Esophagus (tissue), 2 donors: Measurements from ENCODE around the gene RAMAC. TPM values are rescaled to one million over a fixed set of nuclear protein-coding genes. Genes with fewer than 3 reads are reported as not detected.
A peak's percentile ranks its signal among the peaks of the same experiment; 100 is the strongest.

ENCODE experiments used
- H3K27ac ChIP-seq, 2 donors: one replicate each; pipeline ENCODE4 v1.5.1; 2013; ENCODE audit warnings: low read depth in 2 of 2, mild to moderate bottlenecking in 2 of 2, inconsistent platforms in 1 of 2, low read length in 1 of 2, moderate library complexity in 1 of 2
- H3K27me3 ChIP-seq, 2 donors: one replicate each; pipeline ENCODE4 v1.6.1; 2013; ENCODE audit warnings: low read length in 2 of 2, control low read depth in 1 of 2, mild to moderate bottlenecking in 1 of 2; ENCODE audit not compliant: insufficient read depth in 2 of 2, control insufficient read depth in 1 of 2
- H3K36me3 ChIP-seq, 2 donors: one replicate each; pipeline ENCODE4 v1.6.1; 2013; ENCODE audit warnings: low read length in 1 of 2; ENCODE audit not compliant: control insufficient read depth in 2 of 2, insufficient read depth in 2 of 2
- H3K4me1 ChIP-seq, 2 donors: one replicate each; pipeline ENCODE4 v1.6.1; 2013; ENCODE audit warnings: low read length in 1 of 2; ENCODE audit not compliant: control insufficient read depth in 2 of 2, insufficient read depth in 2 of 2
- H3K4me3 ChIP-seq, 2 donors: one replicate each; pipeline ENCODE4 v1.5.1; 2013; ENCODE audit warnings: low read length in 2 of 2, mild to moderate bottlenecking in 2 of 2, low read depth in 1 of 2, moderate library complexity in 1 of 2
- H3K9me3 ChIP-seq, 2 donors: one replicate each; pipeline ENCODE4 v1.6.1; 2013; ENCODE audit warnings: mild to moderate bottlenecking in 2 of 2, low read depth in 1 of 2, low read length in 1 of 2, moderate library complexity in 1 of 2; ENCODE audit not compliant: control insufficient read depth in 2 of 2, insufficient read depth in 1 of 2
- WGBS, 2 donors: extraction: QIAGEN DNeasy Blood & Tissue Kit; methylation state at CpG; one replicate each; pipeline ENCODE4 v1.1.7; 2013; 5-methylcytosine and 5-hydroxymethylcytosine counted together
- polyA plus RNA-seq, 2 donors: library from polyadenylated mRNA; stranded (reverse); fragments of 200-250 nt; gene quantifications; one replicate each; pipeline ENCODE4 v1.2.3, GENCODE V29; 2013
- donor health status: healthy with polysubstance abuse.
- donor health status: Bipolar disorder and iron deficiency.

Gene RAMAC
- polyA plus RNA-seq, 2 donors = 26.3 to 28.2 TPM

DNA sequence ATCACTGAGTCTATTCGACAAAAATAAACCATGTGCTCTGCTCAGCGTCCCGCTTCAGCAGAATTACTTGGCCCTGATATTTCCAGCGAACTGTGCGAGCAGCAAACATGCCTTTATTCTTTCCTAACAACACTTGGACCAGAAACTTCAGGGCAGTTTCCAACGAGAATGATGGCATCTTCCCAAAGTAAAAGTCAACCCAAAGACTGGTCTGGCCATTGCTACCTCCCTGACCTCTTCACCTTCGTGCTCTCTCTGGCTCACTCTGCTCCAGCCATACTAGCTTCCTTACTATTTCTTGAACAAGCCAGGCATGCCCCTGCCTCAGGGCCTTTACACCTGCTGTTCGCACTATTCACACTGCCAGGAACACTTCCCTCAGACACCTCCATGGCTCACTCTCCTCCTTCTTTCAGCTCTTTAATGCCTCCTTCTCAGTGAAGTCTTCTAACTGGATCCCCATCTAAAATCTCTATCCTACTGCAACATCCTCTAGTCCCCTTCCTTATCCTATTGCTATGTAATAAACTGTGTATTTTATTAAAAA, 39.8 kb upstream of the RAMAC start:
- WGBS, 2 donors = 74 to 85% methylated on average over 8 of the region's 8 CpGs

GRCh38 chr15:82950295-82950694, 35.7 kb upstream of the RAMAC start:
- H3K36me3 ChIP-seq = no peaks in the 10 kb centered on the region
- H3K4me1 ChIP-seq = peaks cover 0 to 9% of the 10 kb centered on the region in 2 donors
- H3K4me3 ChIP-seq = no peak overlapping the region
- WGBS, 2 donors = 69 to 70% methylated on average over 5 of the region's 5 CpGs
- no peaks in the 10 kb centered on the region for H3K9me3 ChIP-seq
- H3K27ac ChIP-seq = no peak overlapping the region
- no peaks in the 10 kb centered on the region for H3K27me3 ChIP-seq

More for the DNA sequence above, 39.8 kb upstream of the RAMAC start:
- H3K9me3 ChIP-seq = no peaks in the 10 kb centered on the region
- no peak overlapping the region for H3K27ac ChIP-seq
- H3K4me1 ChIP-seq = peaks cover 0 to 11% of the 10 kb centered on the region in 2 donors
- H3K4me3 ChIP-seq = no peak overlapping the region
- no peaks in the 10 kb centered on the region for H3K27me3 ChIP-seq
- H3K36me3 ChIP-seq = no peaks in the 10 kb centered on the region

GRCh38 chr15:82950746-82951370, 35.2 kb upstream of the RAMAC start:
- Histone ChIP-seq H3K27me3 (no peaks in the 10 kb centered on the region), H3K9me3 (no peaks in the 10 kb centered on the region), H3K27ac (no peak overlapping the region), H3K4me1 (peaks cover 0 to 9% of the 10 kb centered on the region in 2 donors), H3K4me3 (peak overlapping the region in 1 of 2 donors; percentile 86), H3K36me3 (no peaks in the 10 kb centered on the region)
- WGBS, 2 donors = 55% methylated on average over 6 of the region's 6 CpGs

DNA sequence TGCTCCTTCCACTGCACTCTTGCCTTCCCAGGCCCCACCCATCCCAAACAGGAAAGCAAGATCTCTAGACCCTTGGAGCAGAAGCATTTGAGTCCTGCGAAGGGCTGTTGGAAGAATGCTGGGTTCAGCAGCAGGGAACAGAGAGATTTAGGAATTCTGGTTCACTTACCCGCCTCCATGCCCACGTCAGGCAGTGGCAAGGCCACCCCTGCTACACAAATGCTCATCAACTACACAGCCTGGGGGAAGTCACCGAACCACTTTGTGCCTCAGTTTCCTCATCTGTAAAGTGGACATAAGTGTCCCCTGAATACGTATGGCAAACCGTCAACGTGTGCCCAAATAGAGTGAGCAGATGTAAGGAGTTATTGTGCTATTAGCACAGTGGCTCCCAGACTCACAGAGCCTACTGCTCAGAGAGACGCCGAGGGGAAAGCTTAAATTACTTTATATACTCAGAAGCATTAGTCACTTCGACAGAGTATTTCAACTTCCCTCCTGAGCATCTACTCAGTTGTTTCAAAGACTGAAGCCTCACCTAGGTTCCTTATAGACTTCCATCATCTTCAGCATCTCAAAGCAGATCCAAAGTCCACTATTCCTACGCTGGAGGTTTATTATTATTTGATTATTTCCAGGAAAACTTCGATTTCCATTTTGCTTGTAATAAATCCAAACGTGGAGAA, 34.4 kb upstream of the RAMAC start:
- Histone ChIP-seq H3K36me3 (no peaks in the 10 kb centered on the region), H3K27me3 (no peaks in the 10 kb centered on the region), H3K4me3 (peak overlapping the region; percentile 60 to 86), H3K9me3 (no peaks in the 10 kb centered on the region), H3K27ac (peak overlapping the region in 1 of 2 donors; percentile 69), H3K4me1 (peaks cover 0 to 9% of the 10 kb centered on the region in 2 donors)
- 41 to 43% methylated on average over 13 of the region's 13 CpGs for WGBS, 2 donors

DNA sequence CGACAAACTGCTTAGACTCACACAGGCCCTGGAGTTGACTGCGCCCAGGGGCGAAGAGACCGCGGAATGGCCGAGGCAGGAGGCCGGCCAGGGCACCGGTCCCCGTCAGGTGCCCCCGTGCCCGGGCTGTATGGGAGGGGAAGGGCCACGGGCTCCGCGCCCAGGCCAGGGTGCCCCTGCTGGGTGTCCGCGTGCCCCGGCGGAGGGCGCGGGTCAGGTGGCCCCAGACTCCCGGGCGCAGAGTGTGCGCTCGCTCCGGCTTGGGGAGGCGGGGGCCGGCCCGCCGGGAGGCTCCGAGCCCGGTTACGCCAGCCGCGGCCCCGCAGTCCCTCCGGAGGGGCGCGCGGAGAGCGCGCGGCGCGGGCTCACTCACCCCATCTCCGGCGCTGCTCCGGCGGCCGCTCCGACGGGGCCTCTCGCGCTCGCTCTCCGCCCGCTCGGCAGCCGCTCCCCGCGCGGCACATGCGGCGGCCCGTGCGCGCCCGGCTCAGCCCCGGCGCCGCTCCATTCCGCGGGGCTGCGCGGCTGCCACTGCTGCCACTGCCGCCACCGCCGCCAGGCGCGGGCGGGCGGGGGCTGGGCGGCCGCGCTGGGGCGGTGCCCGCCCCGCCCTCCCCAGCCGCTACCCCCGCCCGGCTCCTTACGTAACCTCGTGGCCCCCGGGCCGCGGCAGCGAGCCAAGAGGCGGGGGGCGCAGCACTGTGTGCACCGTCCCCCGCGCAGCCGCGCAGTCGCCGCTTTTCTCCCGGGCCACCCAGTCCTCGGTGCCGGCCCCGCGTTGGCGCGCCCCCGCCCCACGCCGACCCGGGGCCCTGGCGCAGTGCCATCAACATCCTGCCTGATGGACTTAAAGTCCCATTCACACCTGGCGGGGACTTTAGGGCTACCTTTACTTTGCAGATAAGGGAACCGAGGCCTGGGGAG, 33.6 kb upstream of the RAMAC start, which contains the start of gene HOMER2:
Gene HOMER2 (minus strand): TSS at position 563 of the 924 bp plus-strand sequence. CDS start 185 bp downstream, at position 378.
- H3K27me3 ChIP-seq = no peaks in the 10 kb centered on the region
- 1 to 2% methylated on average over 81 to 119 of the region's 119 CpGs for WGBS, 2 donors
- H3K9me3 ChIP-seq = no peaks in the 10 kb centered on the region
- H3K4me3 ChIP-seq = peak within 1 kb of the TSS; percentile 60 to 86
- no peaks in the 10 kb centered on the region for H3K36me3 ChIP-seq
- H3K4me1 ChIP-seq = peaks cover 0 to 9% of the 10 kb centered on the region in 2 donors
- H3K27ac ChIP-seq = peak within 1 kb of the TSS in 1 of 2 donors; percentile 69

GRCh38 chr15:82958638-82959037, 27.4 kb upstream of the RAMAC start:
- Histone ChIP-seq H3K4me1 (no peaks in the 10 kb centered on the region), H3K4me3 (no peak overlapping the region), H3K36me3 (no peaks in the 10 kb centered on the region), H3K9me3 (no peaks in the 10 kb centered on the region), H3K27me3 (no peaks in the 10 kb centered on the region), H3K27ac (no peak overlapping the region)
- 58 to 64% methylated on average over 1 of the region's 1 CpG for WGBS, 2 donors

DNA sequence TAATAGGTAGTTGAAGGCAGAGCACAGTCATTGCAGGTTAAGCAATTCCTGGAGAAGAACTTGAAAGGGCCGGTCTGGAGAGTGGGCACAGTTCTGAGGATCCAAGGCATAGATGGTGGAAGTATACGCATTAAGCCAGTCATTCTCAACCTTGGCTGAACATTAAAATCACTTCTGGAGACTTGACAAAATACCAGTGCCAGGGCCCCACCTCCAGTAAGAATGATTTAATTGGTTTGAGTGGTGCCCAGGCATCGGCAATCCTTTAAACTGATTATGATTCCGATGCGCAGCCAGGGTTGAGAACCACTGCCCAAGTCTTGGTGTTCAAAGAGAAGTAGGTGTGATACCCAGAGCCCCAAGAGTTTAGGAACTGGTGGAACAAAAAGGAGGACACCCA, 26.6 kb upstream of the RAMAC start:
- no peaks in the 10 kb centered on the region for H3K36me3 ChIP-seq
- H3K4me3 ChIP-seq = no peak overlapping the region
- no peak overlapping the region for H3K27ac ChIP-seq
- no peaks in the 10 kb centered on the region for H3K4me1 ChIP-seq
- H3K9me3 ChIP-seq = no peaks in the 10 kb centered on the region
- H3K27me3 ChIP-seq = no peaks in the 10 kb centered on the region
- 89 to 91% methylated on average over 5 of the region's 5 CpGs for WGBS, 2 donors

- Histone ChIP-seq H3K27me3 (no peaks in the 10 kb centered on the region), H3K9me3 (no peaks in the 10 kb centered on the region), H3K4me3 (no peak overlapping the region), H3K4me1 (no peaks in the 10 kb centered on the region), H3K27ac (no peak overlapping the region), H3K36me3 (no peaks in the 10 kb centered on the region)
- 80 to 92% methylated on average over 3 of the region's 3 CpGs for WGBS, 2 donors
Observed at GRCh38 chr15:82960766-82961165, 25.2 kb upstream of the RAMAC start.
